ENCODE results near the gene HESX1. TPM values are rescaled to one million over a fixed set of nuclear protein-coding genes. Genes with fewer than 3 reads are reported as not detected.

Gene HESX1
- 2.2 TPM for total RNA-seq

DNA sequence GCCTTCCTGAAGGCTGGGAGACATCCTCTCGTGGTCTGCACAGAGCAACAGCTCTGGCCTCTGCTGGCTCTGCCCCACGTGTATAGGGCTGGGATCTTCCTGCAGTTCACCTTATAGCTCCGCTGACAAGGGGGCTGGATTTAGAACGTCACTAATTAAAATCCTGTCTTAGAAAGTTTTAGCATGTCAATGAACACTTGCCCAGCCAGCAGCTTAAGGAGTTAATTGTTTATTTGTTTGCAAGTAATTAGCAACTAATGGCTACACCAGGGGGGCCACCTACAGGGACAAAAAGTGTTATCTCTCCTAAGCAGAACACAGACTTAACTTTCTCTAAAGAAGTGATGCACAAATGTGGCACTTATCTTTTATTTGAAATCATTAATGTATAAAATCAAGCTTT is at the start of gene HESX1:
Gene HESX1, minus strand, starts transcription at position 84 of the 403 bp plus-strand sequence. Its CDS starts 60 bp downstream, at position 24.
- no peak for DNase-seq (ENCODE audit: low read depth in 2 of 3, low spot score in 2 of 3)

DNA sequence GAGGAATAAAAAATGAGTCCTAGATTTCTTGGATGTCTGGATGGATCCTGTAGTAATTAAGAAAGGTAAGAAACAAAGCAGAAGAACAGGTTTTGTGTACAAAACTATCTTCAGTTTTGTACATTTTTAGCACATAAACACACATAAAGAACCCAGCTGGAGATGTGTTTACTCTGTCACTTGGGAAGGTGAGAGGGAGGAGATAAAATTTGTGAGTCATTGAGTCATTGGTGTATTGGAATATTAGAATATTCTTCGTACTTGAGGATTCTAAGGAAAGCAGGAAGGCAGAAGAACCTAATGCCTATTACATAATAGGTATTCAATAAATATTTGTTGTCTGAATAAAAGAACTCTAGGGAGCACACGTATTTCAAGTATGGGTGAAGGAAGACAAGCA is 45.2 kb upstream of the HESX1 start:
- DNase-seq (ENCODE audit: low read depth in 2 of 3, low spot score in 2 of 3), result no peak

DNA sequence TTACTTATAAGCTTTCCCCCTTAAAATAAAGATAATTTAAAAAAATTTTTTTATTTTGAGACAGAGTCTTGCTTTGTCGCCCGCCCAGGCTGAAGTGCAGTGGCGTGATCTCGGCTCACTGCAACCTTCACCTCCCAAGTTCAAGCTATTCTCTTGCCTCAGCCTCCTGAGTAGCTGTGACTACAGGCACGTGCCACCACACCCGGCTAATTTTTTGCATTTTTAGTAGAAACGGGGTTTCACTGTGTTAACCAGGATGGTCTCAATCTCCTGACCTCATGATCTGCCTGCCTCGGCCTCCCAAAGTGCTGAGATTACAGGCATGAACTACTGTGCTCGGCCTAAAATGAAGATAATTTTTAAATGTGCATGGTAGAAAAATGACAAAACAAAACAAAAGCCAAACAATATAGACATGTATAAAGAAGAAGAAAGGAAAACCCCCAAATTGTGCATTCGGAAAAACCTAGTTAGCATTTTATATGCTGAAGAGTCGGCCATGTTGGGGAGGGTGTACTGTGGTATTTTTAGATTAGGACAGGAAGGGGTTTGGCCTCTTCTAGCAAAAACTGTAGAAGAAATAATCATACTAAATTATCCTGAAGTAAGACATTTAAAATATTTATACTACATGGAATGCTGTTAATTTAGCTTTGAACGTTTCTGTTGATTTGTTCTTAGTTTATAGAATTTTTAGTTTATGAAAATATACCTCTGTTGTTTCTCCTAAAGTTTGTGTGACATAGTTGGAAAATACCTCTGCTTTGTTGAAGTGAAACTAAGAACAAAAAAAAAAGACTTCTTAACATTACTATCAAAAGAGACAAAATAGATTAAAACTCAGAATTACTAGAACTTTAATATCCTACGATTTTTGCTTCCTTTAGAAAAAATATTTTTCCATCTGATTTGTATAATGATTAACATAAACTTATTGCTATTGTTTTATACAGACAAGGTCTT is 35.1 kb upstream of the HESX1 start:
- DNase-seq (ENCODE audit: low read depth in 2 of 3, low spot score in 2 of 3), result peak in 1 of 3 donors; percentile 9

DNA sequence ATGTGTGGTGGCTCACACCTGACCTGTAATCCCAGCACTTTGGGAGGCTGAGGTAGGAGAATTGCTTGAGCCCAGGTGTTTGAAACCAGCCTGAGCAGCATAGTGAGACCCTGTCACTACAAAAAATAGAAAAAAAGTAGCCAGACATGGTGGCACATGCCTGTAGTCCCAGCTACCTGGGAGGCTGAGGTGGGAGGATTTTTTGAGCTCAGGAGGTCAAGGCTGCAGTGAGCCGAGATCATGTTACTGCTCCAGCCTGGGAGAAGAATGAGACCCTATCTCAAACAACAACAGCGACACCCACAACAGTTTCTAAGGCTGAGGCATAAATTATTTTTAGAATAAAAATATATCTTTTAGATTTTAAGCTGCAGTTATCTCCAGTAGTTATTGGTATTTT is 34.0 kb upstream of the HESX1 start:
- DNase-seq (ENCODE audit: low read depth in 2 of 3, low spot score in 2 of 3), result no peak

DNA sequence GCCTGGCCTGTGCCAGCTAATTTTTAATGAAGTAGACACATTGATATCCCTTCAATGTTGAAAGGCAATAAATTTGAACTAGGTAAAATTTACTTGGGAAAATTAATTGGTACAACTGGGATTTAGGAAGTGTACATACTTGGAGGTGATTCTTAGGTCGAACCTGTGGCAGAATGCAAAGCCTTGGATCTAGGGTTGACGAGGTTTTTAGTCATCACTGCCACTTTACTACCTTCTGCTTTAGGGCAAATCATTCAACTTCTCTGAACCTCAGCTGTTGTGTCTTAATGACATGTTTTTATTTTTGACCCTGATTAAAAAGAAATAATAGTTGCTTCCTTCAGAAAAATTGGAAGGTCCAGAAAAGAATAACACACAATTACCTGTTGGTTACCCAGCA is 30.2 kb upstream of the HESX1 start:
- no peak for DNase-seq (ENCODE audit: low read depth in 2 of 3, low spot score in 2 of 3)

DNA sequence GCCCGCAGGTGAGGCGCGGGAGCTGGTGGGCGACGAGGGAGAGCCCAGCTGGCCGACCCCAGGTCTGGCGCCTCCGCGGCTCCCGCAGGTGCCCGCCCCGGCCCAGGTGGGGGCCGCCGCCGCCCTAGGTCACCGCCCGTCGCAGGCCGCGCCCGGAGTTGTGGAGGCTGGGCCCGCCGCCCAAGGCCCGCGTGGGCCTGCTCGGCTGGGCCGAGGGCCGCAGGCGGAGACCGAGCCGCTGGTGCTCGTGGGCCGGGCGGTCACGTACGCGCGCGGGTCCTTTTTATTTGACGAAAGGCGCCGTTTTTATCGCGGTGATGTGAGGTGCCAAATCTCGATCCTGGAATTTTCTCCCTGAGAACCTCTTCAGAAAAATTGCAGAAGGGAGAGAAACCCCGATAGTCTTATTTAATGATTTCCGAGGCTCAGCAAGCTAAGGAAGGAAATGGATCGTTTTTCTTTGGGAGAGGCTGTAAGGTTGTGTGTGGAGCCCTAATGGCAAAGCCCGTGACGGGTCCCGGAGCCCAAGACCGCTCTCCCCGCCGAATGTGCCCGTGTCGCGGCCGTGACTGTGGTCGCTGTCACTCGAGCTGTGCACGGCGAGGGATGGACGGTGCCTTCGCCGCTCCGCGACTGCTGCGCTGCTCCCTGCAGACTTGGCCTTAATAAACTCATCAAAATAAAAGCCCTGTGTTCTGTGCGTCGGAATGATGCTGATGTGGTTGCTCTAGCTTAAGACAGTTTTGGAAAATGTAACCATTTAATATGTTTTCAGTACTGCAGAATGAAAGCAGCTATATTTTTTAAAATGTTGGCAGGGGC is 28.4 kb upstream of the HESX1 start:
- peak; percentile 17 to 58 (median 47) for DNase-seq (ENCODE audit: low read depth in 2 of 3, low spot score in 2 of 3)

DNA sequence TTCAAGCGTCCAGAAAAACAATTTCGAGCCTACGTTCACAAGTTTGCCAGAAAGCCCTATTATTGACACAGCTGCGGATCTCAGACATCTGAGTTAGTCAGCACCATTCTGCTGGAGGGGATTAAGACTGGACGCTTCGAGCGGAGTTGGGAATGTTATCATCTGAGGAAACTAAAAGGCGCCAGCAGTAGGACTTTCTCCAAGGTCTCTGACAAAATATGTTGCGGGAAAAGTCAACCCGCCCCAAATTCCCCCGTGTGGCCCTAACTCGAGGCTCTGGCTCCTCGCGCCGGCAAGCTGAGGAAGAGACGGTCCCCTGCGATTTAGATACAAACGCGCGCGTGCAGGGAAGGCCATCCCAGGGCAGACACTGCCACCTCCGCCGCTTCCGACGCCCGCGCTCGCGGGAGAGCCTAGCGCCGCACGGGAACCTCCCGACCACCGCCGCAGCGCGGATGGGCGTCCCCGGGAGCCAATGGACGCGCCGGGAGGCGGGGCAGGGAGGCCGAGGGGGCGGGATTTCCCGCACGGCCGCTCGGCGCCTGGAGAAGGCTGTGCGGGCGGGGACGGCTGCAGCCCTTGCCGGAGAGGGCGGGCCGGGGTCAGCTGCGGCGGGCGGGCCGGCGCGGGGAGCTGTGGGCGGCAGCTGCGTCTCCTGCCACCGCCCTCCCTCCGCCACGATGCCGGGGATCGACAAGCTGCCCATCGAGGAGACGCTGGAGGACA is 27.6 kb upstream of the HESX1 start, which contains the start of gene APPL1:
Gene APPL1, plus strand, starts transcription at position 526 of the 726 bp plus-strand sequence. Its CDS starts 155 bp downstream, at position 681.
- DNase-seq (ENCODE audit: low read depth in 2 of 3, low spot score in 2 of 3), result peak; percentile 55 to 92 (median 92)

- peak in 1 of 3 donors; percentile 25 for DNase-seq (ENCODE audit: low read depth in 2 of 3, low spot score in 2 of 3)
Observed at GRCh38 chr3:57226176-57226575, 26.4 kb upstream of the HESX1 start.

- DNase-seq (ENCODE audit: low read depth in 2 of 3, low spot score in 2 of 3), result no peak
Observed at GRCh38 chr3:57224856-57225255, 25.1 kb upstream of the HESX1 start.

DNA sequence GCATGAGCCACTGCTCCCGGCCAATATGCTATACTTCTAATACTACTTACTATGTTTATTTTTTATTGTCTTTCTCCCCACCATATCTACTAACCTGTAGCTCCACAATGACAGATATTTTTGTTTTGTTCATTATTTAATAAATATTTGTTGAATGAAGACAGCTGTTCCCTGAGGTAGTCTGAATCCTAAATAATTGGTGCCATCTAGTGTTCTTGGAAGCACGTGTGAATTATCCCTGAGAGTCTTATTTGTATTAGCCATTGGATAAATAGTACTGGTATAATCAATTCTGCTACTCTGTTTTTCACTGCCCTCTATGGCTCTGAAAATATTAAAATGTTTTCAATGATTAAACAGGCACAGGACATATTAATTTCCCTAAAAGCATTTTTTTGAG is 22.1 kb upstream of the HESX1 start:
- DNase-seq (ENCODE audit: low read depth in 2 of 3, low spot score in 2 of 3), result no peak

DNA sequence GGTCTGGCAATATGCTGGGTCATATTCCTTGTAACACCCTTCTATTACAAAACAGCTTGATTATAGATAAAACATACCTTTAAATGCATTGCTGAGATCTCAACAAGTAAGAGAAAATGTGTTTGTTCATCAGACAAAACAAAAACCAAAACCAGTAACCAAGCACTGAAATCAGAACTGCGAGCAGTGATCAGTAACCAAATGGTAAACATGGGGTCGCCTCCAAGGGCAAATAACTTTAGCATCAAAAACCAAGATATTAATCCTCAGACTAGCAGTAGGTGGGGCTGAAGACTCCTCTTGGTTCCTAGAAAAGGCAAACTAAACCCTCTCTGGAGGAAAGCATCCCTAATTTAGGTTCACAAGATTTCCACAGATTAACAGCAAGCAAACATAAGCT is 6.6 kb upstream of the HESX1 start:
- no peak for DNase-seq (ENCODE audit: low read depth in 2 of 3, low spot score in 2 of 3)

GRCh38 chr3:57194641-57195040 is 5.1 kb downstream of the HESX1 start:
- DNase-seq (ENCODE audit: low read depth in 2 of 3, low spot score in 2 of 3), result no peak

- no peak for DNase-seq (ENCODE audit: low read depth in 2 of 3, low spot score in 2 of 3)
Observed at GRCh38 chr3:57192028-57192427, 7.8 kb downstream of the HESX1 start.

DNA sequence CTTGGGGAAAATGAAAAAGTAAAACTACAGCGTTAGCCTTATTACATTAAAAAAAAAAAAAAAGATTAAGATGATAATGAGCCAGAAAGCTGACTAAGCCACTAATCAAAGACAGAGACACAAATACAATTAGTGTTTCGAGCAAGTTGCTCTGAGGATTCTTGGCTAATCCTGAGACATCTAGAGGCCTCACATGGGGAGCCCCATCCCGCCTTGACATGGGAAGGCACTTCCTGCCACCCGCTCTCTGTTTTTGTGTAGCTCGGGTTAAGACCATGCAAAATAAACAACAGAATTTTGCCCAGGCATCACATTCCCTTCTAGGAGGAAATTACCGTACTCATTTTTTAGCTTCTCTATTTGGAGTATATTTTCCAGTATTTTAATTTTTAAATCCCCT is 15.3 kb downstream of the HESX1 start:
- no peak for DNase-seq (ENCODE audit: low read depth in 2 of 3, low spot score in 2 of 3)

DNA sequence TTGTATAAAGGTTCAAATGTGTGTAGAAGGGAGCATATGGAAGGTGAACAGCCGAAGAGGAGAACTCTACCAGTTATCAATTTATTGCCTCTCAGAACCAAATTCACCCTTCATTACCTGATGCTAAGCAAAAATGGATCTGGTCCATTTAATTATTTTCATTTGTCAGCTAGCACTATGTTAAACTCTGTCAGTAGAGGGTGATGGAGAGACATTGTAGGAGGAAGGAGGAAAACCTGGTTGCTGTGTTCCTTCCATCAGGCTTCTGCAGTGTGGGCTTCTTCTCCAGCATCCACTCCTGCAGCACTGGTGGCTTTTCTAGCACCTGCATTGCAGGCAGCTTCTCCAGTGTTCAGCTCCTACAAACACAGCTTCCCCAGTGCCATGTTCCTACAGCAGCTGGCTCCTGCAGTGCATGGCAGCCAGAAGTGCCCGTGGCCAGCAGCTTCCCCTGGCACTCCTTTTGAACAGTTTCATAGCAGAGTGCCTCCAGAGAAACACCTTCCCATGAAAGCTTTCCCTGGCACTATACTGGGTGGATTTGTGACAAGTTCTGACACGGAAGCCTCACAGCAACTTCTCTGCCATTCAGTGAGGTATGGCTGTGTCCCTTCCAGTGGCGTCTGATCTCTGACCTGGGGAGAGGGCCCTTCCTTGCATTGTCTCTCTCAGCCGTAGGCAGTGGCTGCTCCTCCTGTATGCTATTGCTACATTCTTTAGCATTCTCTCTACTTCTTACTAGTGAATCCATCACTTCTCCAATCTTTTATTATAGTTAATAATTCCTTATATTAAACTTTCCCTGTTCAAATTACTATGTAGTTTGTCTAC is 20.0 kb downstream of the HESX1 start:
- DNase-seq (ENCODE audit: low read depth in 2 of 3, low spot score in 2 of 3), result peak in 2 of 3 donors; percentile 24 to 60

- DNase-seq (ENCODE audit: low read depth in 2 of 3, low spot score in 2 of 3), result no peak
Observed at GRCh38 chr3:57176045-57176444, 23.7 kb downstream of the HESX1 start.

DNA sequence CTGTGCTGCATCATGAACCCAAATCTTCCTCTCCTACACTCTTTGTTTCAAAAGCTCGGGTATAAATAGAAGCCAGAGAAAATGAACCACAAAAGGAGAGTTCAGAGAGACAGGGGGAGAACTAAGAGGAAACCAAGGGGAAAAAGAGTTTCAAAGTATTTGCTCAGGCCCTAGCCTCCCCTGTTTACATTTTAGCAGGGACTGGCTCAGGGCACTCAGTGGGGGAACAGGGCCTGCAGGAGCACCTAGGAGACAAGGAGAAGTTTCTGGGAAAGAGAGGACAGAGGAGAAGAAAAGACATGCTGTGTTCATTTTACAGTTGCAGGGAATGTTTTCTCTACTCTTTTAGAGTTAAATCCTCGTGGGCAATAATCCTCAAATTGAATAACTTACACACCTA is 26.1 kb downstream of the HESX1 start:
- no peak for DNase-seq (ENCODE audit: low read depth in 2 of 3, low spot score in 2 of 3)

DNA sequence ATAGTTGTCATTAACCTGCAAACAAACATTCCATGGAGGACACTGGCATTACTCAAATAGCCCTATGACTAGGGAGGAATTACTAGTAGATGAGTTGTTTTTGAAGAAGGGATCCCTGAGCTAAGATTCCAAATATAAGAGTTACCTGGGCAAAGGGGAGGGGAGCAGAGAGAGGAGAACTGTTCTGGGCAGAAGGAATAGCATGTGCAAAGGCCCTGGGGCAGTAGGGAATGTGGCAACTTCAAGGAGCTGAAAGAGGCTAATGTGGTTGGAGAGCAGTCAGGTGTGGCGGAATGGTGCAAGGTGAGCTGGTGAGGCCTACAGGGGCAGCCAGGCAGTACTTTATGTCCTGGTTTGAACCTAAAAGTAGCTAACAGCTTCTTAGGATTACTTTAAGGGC is 28.8 kb downstream of the HESX1 start:
- no peak for DNase-seq (ENCODE audit: low read depth in 2 of 3, low spot score in 2 of 3)

GRCh38 chr3:57169872-57170623 is 29.7 kb downstream of the HESX1 start:
- DNase-seq (ENCODE audit: low read depth in 2 of 3, low spot score in 2 of 3), result peak; percentile 26 to 76 (median 75)
